ENCODE measurements around the gene GBA2. TPM values are rescaled to one million over a fixed set of nuclear protein-coding genes. Genes with fewer than 3 reads are reported as not detected.

GBA2 gene
- total and polyA plus RNA-seq, 2 donors (not counting 3 experiments of a cell fraction or from before 2014, with no cell fraction given) = 110 to 158 TPM

DNA sequence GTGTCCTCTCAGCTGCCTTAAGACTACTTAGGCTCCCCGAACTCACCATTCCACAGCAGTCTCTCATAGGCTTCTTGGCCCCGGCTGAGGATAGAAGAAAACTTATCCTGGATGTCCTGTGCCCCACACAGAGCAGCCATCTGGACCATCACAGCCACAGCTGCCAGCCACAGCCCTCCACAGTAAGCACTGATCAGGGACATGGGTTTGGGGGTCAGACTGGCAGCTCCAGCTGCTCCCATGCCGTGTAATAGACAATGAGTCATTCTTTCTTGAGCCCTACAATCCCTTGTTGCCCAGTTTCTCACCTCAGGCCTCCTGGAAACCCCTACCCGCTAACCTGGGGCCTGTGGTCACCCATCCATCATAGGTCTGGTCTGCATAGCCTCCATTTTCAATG lies 10.8 kb downstream of the GBA2 start:
- H3K4me1 ChIP-seq (ENCODE audit: control insufficient read depth, extremely low read depth, insufficient read depth, low read length) = peaks cover 12% of the 10 kb centered on the region
- no peak overlapping the region for H3K9ac ChIP-seq (replicated peaks; ENCODE audit: extremely low read depth, insufficient read depth, low read length)
- no peak overlapping the region for H2AFZ ChIP-seq (ENCODE audit: low read depth, low read length)
- H3K27me3 ChIP-seq (ENCODE audit: control insufficient read depth in 2 of 2, insufficient read depth in 2 of 2, low read length in 2 of 2) = no peaks in the 10 kb centered on the region
- FAIRE-seq = no peak
- dilution Hi-C loops (cut with MboI; ENCODE audit: extremely low pct_ligation_motif_present, low sequenced_read_pairs) (no loop called here), intact Hi-C loops (cut with micrococcal nuclease) (no loop called here)
- H3K4me2 ChIP-seq (ENCODE audit: insufficient read depth, low read length) = no peak overlapping the region
- peaks cover 47% of the 10 kb centered on the region for H3K79me2 ChIP-seq (ENCODE audit: control insufficient read depth, insufficient read depth, low read length)
- no peaks in the 10 kb centered on the region for H3K9me1 ChIP-seq (replicated peaks; ENCODE audit: control insufficient read depth, extremely low read depth, insufficient read depth, low read length)
- BruUV-seq (replicated peaks) = no TSS peak
- peaks cover 44 to 65% of the 10 kb centered on the region in 2 experiments for H3K36me3 ChIP-seq (ENCODE audit: control insufficient read depth in 2 of 2, extremely low read depth in 1 of 2, insufficient read depth in 2 of 2, low read length in 2 of 2)
- DNase-seq (ENCODE audit: low read depth, low spot score) = no peak
- POLR2A ChIA-PET = no interaction called here
- H3K9me3 ChIP-seq (replicated peaks; ENCODE audit: control insufficient read depth, insufficient read depth, low read length) = no peaks in the 10 kb centered on the region
- no peak overlapping the region for H3K27ac ChIP-seq (ENCODE audit: insufficient read depth, low read depth, low read length)
- H4K20me1 ChIP-seq (replicated peaks; ENCODE audit: control insufficient read depth, extremely low read depth, insufficient read depth, low read length) = no peaks in the 10 kb centered on the region
- CTCF ChIA-PET = interaction anchor here (1.0 to 5.3 kb wide), 6 partner anchors 9 to 74 kb away, joined by 3 to 86 read pairs (median 9); partner anchors contain the start of genes GBA2, RGP1 and SPAG8
- no peak overlapping the region for H3K4me3 ChIP-seq (replicated peaks in 1 of 3; ENCODE audit: insufficient read depth in 1 of 3, low read depth in 1 of 3, low read length in 3 of 3)
- TF ChIP-seq GATA2 (IDR thresholded peaks at IDR 0.05; ENCODE audit: insufficient read depth, insufficient read length, low read depth, low read length) = no peak
- no peak for TF ChIP-seq MYC (IDR thresholded peaks at IDR 0.05; ENCODE audit: low read depth, low read length)
- TF ChIP-seq, protein P1, sequence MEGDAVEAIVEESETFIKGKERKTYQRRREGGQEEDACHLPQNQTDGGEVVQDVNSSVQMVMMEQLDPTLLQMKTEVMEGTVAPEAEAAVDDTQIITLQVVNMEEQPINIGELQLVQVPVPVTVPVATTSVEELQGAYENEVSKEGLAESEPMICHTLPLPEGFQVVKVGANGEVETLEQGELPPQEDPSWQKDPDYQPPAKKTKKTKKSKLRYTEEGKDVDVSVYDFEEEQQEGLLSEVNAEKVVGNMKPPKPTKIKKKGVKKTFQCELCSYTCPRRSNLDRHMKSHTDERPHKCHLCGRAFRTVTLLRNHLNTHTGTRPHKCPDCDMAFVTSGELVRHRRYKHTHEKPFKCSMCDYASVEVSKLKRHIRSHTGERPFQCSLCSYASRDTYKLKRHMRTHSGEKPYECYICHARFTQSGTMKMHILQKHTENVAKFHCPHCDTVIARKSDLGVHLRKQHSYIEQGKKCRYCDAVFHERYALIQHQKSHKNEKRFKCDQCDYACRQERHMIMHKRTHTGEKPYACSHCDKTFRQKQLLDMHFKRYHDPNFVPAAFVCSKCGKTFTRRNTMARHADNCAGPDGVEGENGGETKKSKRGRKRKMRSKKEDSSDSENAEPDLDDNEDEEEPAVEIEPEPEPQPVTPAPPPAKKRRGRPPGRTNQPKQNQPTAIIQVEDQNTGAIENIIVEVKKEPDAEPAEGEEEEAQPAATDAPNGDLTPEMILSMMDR (IDR thresholded peaks at IDR 0.05; ENCODE audit: extremely low read depth in 1 of 2, insufficient read depth in 1 of 2, low read depth in 1 of 2, low read length in 2 of 2) = no peak
- no peak for TF ChIP-seq FOS (IDR thresholded peaks at IDR 0.05; ENCODE audit: borderline replicate concordance, insufficient read depth, low read length)
- TF ChIP-seq JUN (IDR thresholded peaks at IDR 0.05; ENCODE audit: borderline replicate concordance, insufficient read depth, insufficient read length, low read depth) = no peak
- no peak for TF ChIP-seq POLR2AphosphoS5 (IDR thresholded peaks at IDR 0.05; ENCODE audit: insufficient read depth, low read depth, low read length)
- TF ChIP-seq POLR2A (IDR thresholded peaks at IDR 0.05; ENCODE audit: low read depth, low read length) = no peak
- TF ChIP-seq EZH2 (IDR thresholded peaks at IDR 0.05; ENCODE audit: borderline replicate concordance, low read depth, low read length, severe bottlenecking) = no peak
- TF ChIP-seq, protein P2, sequence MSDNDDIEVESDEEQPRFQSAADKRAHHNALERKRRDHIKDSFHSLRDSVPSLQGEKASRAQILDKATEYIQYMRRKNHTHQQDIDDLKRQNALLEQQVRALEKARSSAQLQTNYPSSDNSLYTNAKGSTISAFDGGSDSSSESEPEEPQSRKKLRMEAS (IDR thresholded peaks at IDR 0.05; ENCODE audit: insufficient read depth, insufficient read length) = no peak
